ENCODE data around the gene RFC3.

Gene RFC3

DNA sequence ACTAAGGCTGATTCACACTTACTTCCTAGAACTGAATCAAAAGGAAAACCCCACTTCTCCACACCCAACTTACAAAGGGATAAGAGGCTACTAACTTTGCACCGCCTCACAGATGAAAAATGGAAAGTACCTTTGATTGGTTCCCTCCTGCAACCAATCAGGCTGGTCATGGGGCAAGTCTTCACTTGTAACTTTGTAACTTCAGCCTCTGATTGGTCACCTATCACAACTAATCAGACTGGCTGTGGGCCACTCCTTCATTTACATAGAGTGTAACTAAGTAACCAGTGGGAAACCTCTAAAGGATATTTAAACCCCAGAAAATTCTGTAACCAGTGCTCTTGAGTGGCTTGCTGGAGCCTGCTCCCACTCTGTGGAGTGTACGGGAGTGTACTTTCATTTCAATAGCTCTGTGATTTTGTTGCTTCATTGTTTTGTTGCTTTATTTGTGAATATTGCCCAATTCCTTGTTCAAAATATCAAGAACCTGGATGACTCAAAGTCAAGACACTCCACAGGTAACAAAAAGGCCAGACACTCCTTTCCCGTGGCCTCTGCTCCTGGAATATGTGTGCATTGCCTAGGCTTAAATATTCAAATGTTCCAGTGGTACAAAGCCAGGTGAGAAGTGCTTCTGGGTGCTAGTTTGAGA, 50.5 kb downstream of the RFC3 start:
- POLR2A ChIA-PET, result no interaction called here
- Histone ChIP-seq H3K36me3 (ENCODE audit: control insufficient read depth in 2 of 2, insufficient read depth in 1 of 2, low read length in 2 of 2) (peaks cover 0 to 3% of the 10 kb centered on the region in 2 experiments; a peak in 1 of 3 replicates), H3K4me3 (ENCODE audit: low read depth, low read length) (no peak overlapping the region), H3K9me3 (ENCODE audit: control insufficient read depth, insufficient read depth, low read depth, low read length) (no peaks in the 10 kb centered on the region), H3K27ac (ENCODE audit: extremely low read depth, low read depth, low read length) (no peak overlapping the region), H3K4me1 (ENCODE audit: control insufficient read depth, insufficient read depth, low read length) (no peaks in the 10 kb centered on the region; the same call in 1 of the 2 replicates)
- TF ChIP-seq ZNF510 (tag by site-specific recombination; IDR thresholded peaks at IDR 0.05; ENCODE audit: insufficient replicate concordance) (no peak), ZNF600 (tag by site-specific recombination; IDR thresholded peaks at IDR 0.05) (no peak), ZNF843 (tag by site-specific recombination; IDR thresholded peaks at IDR 0.05) (no peak), KLF10 (tag by site-specific recombination; IDR thresholded peaks at IDR 0.05) (no peak), ZSCAN23 (tag by site-specific recombination; IDR thresholded peaks at IDR 0.05) (no peak), ZNF184 (tag by site-specific recombination; IDR thresholded peaks at IDR 0.05) (no peak), ZNF133 (tag by site-specific recombination; IDR thresholded peaks at IDR 0.05) (no peak), BCL11B (tag by site-specific recombination; IDR thresholded peaks at IDR 0.05; ENCODE audit: low read depth) (no peak), ZNF501 (tag by site-specific recombination; IDR thresholded peaks at IDR 0.05) (no peak), ZNF707 (tag by site-specific recombination; IDR thresholded peaks at IDR 0.05) (no peak), EGR2 (tag by site-specific recombination; IDR thresholded peaks at IDR 0.05; ENCODE audit: low read depth) (no peak), SCRT2 (tag by site-specific recombination; IDR thresholded peaks at IDR 0.05) (no peak; the same call in 1 of the 2 replicates), KLF7 (tag by site-specific recombination; IDR thresholded peaks at IDR 0.05; ENCODE audit: borderline replicate concordance) (no peak), ZNF16 (tag by site-specific recombination; IDR thresholded peaks at IDR 0.05; ENCODE audit: low read depth) (no peak), ZNF416 (tag by site-specific recombination; IDR thresholded peaks at IDR 0.05) (no peak), ZNF777 (tag by site-specific recombination; IDR thresholded peaks at IDR 0.05; ENCODE audit: borderline replicate concordance) (no peak), OVOL3 (tag by site-specific recombination; IDR thresholded peaks at IDR 0.05) (no peak), ZNF202 (tag by site-specific recombination; IDR thresholded peaks at IDR 0.05; ENCODE audit: borderline replicate concordance) (no peak)
- TF ChIP-seq, protein P1, sequence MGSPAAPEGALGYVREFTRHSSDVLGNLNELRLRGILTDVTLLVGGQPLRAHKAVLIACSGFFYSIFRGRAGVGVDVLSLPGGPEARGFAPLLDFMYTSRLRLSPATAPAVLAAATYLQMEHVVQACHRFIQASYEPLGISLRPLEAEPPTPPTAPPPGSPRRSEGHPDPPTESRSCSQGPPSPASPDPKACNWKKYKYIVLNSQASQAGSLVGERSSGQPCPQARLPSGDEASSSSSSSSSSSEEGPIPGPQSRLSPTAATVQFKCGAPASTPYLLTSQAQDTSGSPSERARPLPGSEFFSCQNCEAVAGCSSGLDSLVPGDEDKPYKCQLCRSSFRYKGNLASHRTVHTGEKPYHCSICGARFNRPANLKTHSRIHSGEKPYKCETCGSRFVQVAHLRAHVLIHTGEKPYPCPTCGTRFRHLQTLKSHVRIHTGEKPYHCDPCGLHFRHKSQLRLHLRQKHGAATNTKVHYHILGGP (tag by site-specific recombination; IDR thresholded peaks at IDR 0.05), result no peak
- CTCF ChIA-PET, result no interaction called here

DNA sequence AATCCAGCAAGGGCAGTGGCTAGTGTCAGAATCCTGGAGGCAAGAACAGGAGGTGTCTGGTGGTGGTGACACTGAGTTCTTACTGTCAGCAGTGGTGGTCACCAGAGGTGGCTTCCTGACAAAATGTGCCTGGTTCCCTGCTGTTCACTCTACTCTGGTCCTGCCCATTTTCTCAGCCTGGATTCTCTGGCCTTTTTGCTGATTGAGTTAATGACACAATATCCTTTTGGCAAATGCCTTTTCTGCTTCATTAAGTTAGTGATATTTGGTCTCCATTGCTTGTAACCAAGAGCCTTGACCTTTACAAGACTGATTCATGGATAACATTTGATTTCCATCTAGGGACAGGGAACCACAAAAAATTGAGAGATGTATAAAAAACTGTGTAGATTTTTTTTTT, 51.1 kb downstream of the RFC3 start:
- ChIA-PET POLR2A (no interaction called here), CTCF (no interaction called here)
- Histone ChIP-seq H3K27ac (ENCODE audit: extremely low read depth, low read depth, low read length) (no peak overlapping the region), H3K4me3 (ENCODE audit: low read depth, low read length) (no peak overlapping the region), H3K36me3 (ENCODE audit: control insufficient read depth in 2 of 2, insufficient read depth in 1 of 2, low read length in 2 of 2) (peaks cover 0 to 3% of the 10 kb centered on the region in 2 experiments; a peak in 1 of 3 replicates), H3K9me3 (ENCODE audit: control insufficient read depth, insufficient read depth, low read depth, low read length) (no peaks in the 10 kb centered on the region), H3K4me1 (ENCODE audit: control insufficient read depth, insufficient read depth, low read length) (no peaks in the 10 kb centered on the region; the same call in 1 of the 2 replicates)
- no peak for TF ChIP-seq SCRT2 (tag by site-specific recombination; IDR thresholded peaks at IDR 0.05)
- no peak for TF ChIP-seq ZNF791 (tag by site-specific recombination; IDR thresholded peaks at IDR 0.05)
- TF ChIP-seq ZNF776 (tag by site-specific recombination; IDR thresholded peaks at IDR 0.05; ENCODE audit: borderline replicate concordance), result no peak
- TF ChIP-seq ZNF624 (tag by site-specific recombination; IDR thresholded peaks at IDR 0.05), result no peak
- no peak for TF ChIP-seq ZBTB20 (tag by site-specific recombination; IDR thresholded peaks at IDR 0.05)
- no peak for TF ChIP-seq FEZF1 (tag by site-specific recombination; IDR thresholded peaks at IDR 0.05)
- 0 out of 2 replicates have a peak, but pooled peaks have one; percentile 10 for TF ChIP-seq ZIC2 (tag by site-specific recombination; IDR thresholded peaks at IDR 0.05)

Measured in HEK293 (cell line).